HFF-Myc (cell line): ENCODE results near the gene BRD3.

Experiments
- DNase-seq: peaks from one replicate; pipeline ENCODE4 v3.0.0-alpha.2; 2011; ENCODE audit warnings: low read depth; ENCODE audit errors: extremely low read depth
- H3K4me3 ChIP-seq: replicated peaks from 2 replicates; pipeline ENCODE4 v1.5.1; 2011; ENCODE audit warnings: low read depth, mild to moderate bottlenecking, control low read depth, low read length
- TF ChIP-seq, protein P1 (sequence below): IDR thresholded peaks from 2 replicates; pipeline ENCODE4 v1.5.1; 2012; ENCODE audit warnings: mild to moderate bottlenecking, low read depth, low read length, control low read depth; ENCODE audit errors: missing control alignments

BRD3 gene

DNA sequence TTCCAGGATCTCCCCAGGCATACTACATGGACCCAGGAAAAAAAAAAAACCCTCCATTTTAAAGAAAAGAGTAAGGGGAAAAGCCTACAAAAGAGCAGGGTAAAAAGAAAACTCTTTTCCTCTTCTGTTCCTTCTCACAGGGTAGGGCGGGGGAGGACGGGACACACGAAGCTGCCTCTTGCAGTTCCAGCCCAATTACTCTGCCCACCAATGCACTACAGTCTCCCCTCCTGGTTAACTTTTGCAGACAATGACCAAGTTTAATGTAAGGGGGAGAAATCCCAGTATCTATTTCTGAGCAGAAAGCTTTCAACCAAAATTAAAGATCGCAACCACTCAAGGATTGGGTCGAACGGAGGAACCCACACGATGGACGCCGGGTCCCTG lies 1.3 kb downstream of the BRD3 start:
- H3K4me3 ChIP-seq = peak overlapping the region; percentile 84
- no peak for DNase-seq
- TF ChIP-seq, protein P1, sequence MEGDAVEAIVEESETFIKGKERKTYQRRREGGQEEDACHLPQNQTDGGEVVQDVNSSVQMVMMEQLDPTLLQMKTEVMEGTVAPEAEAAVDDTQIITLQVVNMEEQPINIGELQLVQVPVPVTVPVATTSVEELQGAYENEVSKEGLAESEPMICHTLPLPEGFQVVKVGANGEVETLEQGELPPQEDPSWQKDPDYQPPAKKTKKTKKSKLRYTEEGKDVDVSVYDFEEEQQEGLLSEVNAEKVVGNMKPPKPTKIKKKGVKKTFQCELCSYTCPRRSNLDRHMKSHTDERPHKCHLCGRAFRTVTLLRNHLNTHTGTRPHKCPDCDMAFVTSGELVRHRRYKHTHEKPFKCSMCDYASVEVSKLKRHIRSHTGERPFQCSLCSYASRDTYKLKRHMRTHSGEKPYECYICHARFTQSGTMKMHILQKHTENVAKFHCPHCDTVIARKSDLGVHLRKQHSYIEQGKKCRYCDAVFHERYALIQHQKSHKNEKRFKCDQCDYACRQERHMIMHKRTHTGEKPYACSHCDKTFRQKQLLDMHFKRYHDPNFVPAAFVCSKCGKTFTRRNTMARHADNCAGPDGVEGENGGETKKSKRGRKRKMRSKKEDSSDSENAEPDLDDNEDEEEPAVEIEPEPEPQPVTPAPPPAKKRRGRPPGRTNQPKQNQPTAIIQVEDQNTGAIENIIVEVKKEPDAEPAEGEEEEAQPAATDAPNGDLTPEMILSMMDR = no peak

DNA sequence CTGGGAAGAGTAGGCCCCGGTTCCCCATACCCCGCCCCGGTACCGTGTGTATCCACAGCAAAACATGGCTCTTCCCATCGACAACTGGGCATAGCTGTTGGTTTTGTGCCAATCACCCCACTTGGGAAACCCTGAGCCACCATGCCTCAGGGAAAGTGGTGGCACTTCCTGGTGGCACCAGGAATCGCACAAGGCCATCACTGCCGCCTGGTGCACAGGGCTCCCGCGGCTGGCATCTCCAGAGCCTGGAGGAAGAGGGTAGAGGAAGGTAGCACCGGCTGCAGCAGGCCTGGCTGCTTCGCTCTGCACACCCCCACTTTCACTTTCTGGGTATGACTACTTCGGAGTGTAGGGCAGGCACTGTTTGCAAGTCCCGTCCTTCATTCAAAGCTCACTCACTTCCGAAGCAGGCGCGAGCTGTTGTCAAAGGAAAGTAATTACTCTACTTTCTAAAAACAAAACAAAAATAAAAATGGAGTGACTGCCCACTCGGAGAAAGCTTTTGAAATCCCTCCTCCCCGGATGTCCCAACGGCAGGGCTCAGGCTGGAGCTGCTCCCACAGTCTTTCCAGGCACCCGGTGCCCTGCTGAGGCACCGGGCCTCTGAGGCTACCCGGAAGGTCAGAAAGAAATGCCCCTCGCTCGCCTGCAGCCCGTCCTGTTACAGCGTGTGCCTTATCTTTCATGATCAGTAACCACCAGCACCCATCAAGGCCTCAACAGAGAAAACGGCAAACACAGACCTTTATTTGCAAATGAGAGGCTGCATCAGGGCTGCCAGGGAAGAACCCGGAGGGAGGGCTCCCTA lies 2.0 kb downstream of the BRD3 start:
- DNase-seq = no peak
- peak overlapping the region; percentile 84 for H3K4me3 ChIP-seq
- TF ChIP-seq, protein P1 = no peak

DNA sequence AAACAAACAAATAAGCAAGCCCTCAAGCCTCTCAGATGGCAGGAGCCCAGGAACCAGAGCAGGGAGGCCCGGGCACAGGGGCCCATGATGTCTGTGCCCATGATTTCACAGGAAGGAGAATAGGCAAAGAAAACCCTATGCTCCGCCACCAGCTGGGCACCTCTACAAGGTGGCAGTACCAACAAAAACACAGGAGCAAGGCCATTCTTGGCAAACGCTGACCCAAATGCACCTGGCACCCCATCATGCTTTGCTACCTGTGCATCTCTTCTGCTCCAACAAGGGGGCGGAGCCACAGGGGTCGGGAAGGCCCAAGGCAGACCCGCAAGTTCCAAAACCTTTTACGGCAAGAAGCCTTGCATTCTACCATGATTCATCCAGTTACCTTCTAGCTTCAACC lies 3.1 kb downstream of the BRD3 start:
- TF ChIP-seq, protein P1 = no peak
- DNase-seq = no peak
- H3K4me3 ChIP-seq = no peak overlapping the region

DNA sequence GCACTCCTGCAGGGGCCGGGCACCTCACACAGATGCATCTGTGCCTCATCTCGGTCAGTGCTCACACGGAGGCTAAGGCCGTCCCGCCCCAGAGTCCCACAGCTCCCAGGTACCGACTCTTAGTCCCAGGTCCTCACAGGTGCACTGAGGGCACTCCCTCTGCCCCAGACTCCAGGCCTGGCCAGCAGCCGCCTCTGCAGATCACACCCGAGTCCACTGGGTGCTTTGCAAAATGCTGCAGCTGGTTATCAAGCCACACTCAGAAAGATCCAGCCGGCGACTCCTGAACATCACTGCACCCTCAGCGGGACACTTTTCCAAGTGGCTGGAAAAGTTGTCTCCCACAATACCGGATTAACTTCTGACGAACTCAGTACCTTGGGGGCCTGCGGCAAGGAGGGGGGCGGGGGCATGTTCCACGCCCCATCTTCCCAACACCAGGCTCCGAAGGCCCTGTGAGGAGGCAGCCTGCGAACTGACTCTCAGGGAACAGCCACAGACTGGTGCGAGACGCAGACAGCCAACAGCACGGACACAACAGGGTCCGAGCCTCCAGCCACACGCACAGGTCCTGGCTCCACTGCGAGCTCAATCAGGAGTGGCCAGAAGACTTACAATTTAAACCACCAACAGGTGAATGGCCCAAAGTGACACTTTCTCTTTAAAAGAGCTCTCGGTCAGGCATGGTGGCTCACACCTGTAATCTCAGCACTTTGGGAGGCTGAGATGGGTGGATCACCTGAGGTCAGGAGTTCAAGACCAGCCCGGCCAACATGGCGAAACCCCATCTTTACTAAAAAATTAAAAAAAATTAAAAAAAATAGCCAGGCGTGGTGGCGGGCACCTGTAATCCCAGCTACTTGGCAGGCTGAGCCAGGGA lies 4.0 kb downstream of the BRD3 start:
- TF ChIP-seq, protein P1 = no peak
- DNase-seq = no peak
- no peak overlapping the region for H3K4me3 ChIP-seq

DNA sequence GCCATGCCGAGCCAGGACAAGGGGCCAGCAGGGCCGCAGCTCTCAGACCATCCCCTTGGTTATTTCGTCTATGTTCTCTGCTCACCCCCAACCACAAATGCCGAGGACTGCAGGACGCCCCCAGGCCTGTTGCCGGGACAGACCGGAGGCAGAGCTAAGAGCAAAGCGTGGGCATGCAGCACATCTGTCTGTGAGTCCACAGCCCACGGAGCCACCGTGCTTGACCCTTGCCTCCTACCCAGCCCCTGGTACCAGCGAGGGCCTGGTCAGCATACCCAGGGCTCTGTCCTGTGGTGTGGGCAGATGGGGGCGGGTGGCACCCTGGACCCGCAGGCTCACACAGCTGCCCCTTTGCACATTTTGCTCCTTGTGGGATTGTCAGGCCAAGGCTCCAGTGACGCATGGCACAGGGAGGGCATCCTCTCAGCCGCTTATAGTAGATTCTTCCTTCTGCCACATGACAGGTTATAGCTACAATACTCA lies 4.7 kb downstream of the BRD3 start:
- H3K4me3 ChIP-seq = no peak overlapping the region
- DNase-seq = no peak
- TF ChIP-seq, protein P1 = no peak

DNA sequence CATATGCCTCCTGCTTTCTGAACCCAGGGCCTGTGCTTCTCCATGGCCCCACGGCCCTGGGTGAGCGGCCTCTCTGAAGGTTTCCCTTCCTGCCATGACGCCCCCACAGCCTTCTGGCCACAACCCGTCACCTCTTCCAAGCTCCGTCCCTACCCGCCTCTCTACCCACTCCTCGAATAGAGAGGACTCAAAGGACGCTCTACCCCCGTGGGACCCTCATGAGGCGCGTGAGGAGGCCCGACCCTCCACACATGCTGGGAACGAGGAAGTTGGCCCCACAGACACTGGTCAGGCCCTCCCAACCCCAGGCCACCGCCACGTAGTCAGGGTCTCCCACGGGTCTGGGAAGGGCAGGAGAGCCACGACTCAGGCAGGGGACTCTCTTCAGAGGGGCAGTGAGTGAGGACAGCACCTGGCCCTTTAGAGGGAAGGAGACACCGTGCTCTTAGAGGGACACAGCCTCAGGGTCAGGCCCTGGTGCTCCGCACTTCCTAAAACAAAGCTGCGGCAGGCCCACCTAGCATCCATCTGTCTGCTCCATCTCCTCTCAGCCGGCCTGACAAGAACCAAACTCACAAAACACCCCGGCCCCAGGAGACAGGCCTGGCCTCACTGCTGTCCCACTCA lies 5.3 kb downstream of the BRD3 start:
- H3K4me3 ChIP-seq = no peak overlapping the region
- TF ChIP-seq, protein P1 = no peak
- no peak for DNase-seq
